Thyroid gland (tissue), 4 donors: ENCODE data around the gene KIAA1549. TPM values are rescaled to one million over a fixed set of nuclear protein-coding genes. Genes with fewer than 3 reads are reported as not detected.

Experiments used
- DNase-seq, 2 donors: peaks; one replicate each; pipeline ENCODE4 v3.0.0-alpha.2; 2019
- H3K27ac ChIP-seq, 3 donors: fragments of 200-600 bp; sonication (generic); 1 replicate in 2 of 3; 2 replicates in 1 of 3; pipeline ENCODE4 v1.5.1; 2016 to 2019; ENCODE audit warnings: mild to moderate bottlenecking in 1 of 3, moderate library complexity in 1 of 3
- H3K27me3 ChIP-seq: fragments of 200-600 bp; sonication (generic); one replicate; pipeline ENCODE4 v1.5.1; 2019
- H3K36me3 ChIP-seq, 2 donors: fragments of 200-600 bp; sonication (generic); one replicate each; pipeline ENCODE4 v1.5.1; 2016 to 2019
- H3K4me1 ChIP-seq, 2 donors: fragments of 200-600 bp; sonication (generic); one replicate each; pipeline ENCODE4 v1.5.1; 2017 to 2019
- H3K4me3 ChIP-seq, 3 donors: fragments of 200-600 bp; sonication (generic); replicated peaks in 1 of 3; 1 replicate in 2 of 3; 2 replicates in 1 of 3; pipeline ENCODE4 v1.5.1; 2016; ENCODE audit warnings: mild to moderate bottlenecking in 1 of 3
- H3K9me3 ChIP-seq: fragments of 200-600 bp; sonication (generic); one replicate; pipeline ENCODE4 v1.5.1; 2017
- POLR2A ChIP-seq, 2 donors: fragments of 450-650 bp; IDR thresholded peaks; one replicate each; pipeline ENCODE4 v1.6.1; 2017; ENCODE audit warnings: antibody characterized with exemption in 2 of 2, mild to moderate bottlenecking in 2 of 2, moderate library complexity in 1 of 2
- WGBS, 2 donors: methylation state at CpG; one replicate each; pipeline ENCODE4 v1.1.5; 2017; 5-methylcytosine and 5-hydroxymethylcytosine counted together
- intact Hi-C: fragments of 100-400 bp; cut with DNase I; formaldehyde crosslinking; loops from one replicate; pipeline ENCODE4 v1.15.1; 2023
- total RNA-seq, 4 donors: library from RNA; depleted of rRNA; stranded (reverse); fragments of >200 nt; gene quantifications; one replicate each; pipeline ENCODE4 v1.2.3, GENCODE V29; 2016
- TF ChIP-seq, protein P1 (sequence below), 6 experiments: fragments of 200-600 bp in 3 of 6; fragments of 450-650 bp in 3 of 6; sonication (generic) in 3 of 6; IDR thresholded peaks; one replicate each; pipeline ENCODE4 v1.5.1; 2016 to 2019; ENCODE audit warnings: antibody characterized with exemption in 6 of 6, mild to moderate bottlenecking in 2 of 6, inconsistent platforms in 1 of 6, moderate library complexity in 1 of 6

KIAA1549 gene
- total RNA-seq, 4 donors from 2014 or later, result 1.2 to 3.9 (median 2.6) TPM

DNA sequence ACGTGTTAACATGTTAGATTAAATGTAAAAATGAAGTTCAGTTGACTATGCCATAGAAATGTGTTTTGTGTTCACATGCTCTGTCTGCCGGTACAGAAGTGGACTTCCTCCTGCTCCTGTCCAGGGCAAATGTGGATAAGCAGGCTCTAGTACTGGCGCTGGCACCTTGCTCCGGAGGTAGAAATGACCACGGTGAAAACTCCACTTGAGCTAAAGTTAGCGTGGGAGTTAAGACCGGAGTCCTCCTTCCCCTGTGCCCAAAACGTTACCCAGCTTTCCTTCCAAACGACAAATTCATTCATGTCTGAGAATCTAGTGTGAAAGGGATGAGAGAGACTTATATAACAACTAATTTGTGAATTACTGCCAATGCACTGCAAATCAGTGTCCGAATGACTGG lies 148.2 kb downstream of the KIAA1549 start:
- no peaks in the 10 kb centered on the region for H3K36me3 ChIP-seq
- no peak overlapping the region for H3K27ac ChIP-seq
- H3K9me3 ChIP-seq, result no peaks in the 10 kb centered on the region
- H3K4me1 ChIP-seq, result no peaks in the 10 kb centered on the region
- no peak overlapping the region for H3K4me3 ChIP-seq
- intact Hi-C loops, result no loop called here
- no peak for TF ChIP-seq POLR2A (IDR thresholded peaks at IDR 0.05)
- TF ChIP-seq, protein P1, sequence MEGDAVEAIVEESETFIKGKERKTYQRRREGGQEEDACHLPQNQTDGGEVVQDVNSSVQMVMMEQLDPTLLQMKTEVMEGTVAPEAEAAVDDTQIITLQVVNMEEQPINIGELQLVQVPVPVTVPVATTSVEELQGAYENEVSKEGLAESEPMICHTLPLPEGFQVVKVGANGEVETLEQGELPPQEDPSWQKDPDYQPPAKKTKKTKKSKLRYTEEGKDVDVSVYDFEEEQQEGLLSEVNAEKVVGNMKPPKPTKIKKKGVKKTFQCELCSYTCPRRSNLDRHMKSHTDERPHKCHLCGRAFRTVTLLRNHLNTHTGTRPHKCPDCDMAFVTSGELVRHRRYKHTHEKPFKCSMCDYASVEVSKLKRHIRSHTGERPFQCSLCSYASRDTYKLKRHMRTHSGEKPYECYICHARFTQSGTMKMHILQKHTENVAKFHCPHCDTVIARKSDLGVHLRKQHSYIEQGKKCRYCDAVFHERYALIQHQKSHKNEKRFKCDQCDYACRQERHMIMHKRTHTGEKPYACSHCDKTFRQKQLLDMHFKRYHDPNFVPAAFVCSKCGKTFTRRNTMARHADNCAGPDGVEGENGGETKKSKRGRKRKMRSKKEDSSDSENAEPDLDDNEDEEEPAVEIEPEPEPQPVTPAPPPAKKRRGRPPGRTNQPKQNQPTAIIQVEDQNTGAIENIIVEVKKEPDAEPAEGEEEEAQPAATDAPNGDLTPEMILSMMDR (IDR thresholded peaks at IDR 0.05), result no peak
- no peaks in the 10 kb centered on the region for H3K27me3 ChIP-seq
- WGBS, 2 donors, result 90 to 92% methylated on average over 10 of the region's 10 CpGs
- no peak for DNase-seq

DNA sequence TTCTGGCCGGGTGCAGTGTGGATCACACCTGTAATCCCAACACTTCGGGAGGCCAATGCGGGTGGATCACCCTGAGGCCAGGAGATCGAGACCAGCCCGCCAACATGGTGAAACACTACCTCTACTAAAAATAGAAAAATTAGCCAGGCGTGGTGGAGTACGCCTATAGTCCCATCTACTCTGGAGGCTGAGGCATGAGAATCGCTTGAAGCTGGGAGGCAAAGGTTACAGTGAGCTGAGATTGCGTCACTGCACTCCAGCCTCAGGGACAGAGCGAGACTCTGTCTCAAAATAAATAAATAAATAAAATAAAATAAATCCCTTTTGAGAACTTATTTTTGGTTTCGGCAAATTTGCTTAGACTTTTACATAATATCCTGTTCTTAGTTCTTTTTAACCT lies 151.9 kb downstream of the KIAA1549 start:
- Histone ChIP-seq H3K4me3 (no peak overlapping the region), H3K27ac (no peak overlapping the region), H3K27me3 (no peaks in the 10 kb centered on the region), H3K36me3 (no peaks in the 10 kb centered on the region), H3K4me1 (no peaks in the 10 kb centered on the region), H3K9me3 (no peaks in the 10 kb centered on the region)
- no peak for DNase-seq
- intact Hi-C loops, result no loop called here
- TF ChIP-seq, protein P1 (IDR thresholded peaks at IDR 0.05), result no peak
- no peak for TF ChIP-seq POLR2A (IDR thresholded peaks at IDR 0.05)
- 89 to 90% methylated on average over 11 of the region's 11 CpGs for WGBS, 2 donors

DNA sequence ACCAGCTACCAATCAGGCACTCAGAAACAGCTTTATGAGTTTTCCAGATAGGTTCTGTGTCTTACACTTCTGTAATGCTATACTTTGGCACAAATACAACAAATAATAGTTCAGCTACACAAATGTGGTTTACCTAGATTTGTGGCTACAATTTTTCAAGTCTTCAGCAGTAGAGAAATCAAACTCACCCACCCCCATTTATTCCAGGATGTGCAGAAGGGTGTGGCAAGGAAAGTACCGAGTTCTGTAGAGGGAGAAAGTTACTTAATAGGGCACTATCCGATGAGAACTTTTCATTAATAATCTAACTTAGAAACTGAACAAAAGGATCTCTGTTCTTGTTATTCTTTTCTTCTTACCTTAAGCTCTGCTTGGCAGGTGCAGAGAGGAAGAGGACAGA lies 152.9 kb downstream of the KIAA1549 start:
- Histone ChIP-seq H3K9me3 (no peaks in the 10 kb centered on the region), H3K4me3 (no peak overlapping the region), H3K27ac (no peak overlapping the region), H3K4me1 (no peaks in the 10 kb centered on the region), H3K27me3 (no peaks in the 10 kb centered on the region), H3K36me3 (no peaks in the 10 kb centered on the region)
- 66 to 76% methylated on average over 2 of the region's 2 CpGs for WGBS, 2 donors
- TF ChIP-seq POLR2A (IDR thresholded peaks at IDR 0.05), result no peak
- TF ChIP-seq, protein P1 (IDR thresholded peaks at IDR 0.05), result no peak
- intact Hi-C loops, result no loop called here
- DNase-seq, result no peak

DNA sequence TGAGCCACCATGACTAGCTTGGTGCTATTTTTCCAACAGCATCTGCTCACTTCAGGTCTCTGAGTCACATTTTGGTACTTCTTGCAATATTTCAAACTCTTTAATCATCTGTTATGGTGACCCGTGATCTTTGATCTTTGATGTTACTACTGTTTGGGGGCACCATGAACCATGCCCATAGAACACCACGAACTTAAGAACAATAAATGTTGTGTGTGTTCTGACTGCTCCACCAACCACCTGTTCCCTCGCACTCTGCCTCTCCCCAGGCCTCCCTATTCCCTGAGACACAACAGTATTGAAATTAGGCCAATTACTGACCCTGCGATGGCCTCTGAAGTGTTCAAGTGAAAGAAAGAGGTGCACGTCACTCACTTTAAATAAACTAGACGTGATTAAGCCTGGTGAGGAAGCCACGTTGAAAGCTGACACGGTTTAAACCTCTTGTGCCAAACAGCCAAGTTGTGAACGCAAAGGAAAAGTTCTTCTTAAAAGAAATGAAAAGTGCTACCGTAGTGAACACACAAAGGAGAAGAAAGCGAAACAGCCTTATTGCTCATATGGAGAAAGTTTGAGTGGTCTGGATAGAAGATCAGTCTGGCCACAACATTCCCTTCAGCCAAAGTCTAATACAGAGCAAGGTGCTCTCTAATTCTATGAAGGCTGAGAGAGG lies 156.0 kb downstream of the KIAA1549 start:
- Histone ChIP-seq H3K27ac (no peak overlapping the region), H3K27me3 (no peaks in the 10 kb centered on the region), H3K36me3 (no peaks in the 10 kb centered on the region), H3K4me3 (no peak overlapping the region), H3K4me1 (no peaks in the 10 kb centered on the region), H3K9me3 (no peaks in the 10 kb centered on the region)
- 72 to 81% methylated on average over 11 of the region's 11 CpGs for WGBS, 2 donors
- no peak for DNase-seq
- TF ChIP-seq POLR2A (IDR thresholded peaks at IDR 0.05), result no peak
- intact Hi-C loops, result no loop called here

DNA sequence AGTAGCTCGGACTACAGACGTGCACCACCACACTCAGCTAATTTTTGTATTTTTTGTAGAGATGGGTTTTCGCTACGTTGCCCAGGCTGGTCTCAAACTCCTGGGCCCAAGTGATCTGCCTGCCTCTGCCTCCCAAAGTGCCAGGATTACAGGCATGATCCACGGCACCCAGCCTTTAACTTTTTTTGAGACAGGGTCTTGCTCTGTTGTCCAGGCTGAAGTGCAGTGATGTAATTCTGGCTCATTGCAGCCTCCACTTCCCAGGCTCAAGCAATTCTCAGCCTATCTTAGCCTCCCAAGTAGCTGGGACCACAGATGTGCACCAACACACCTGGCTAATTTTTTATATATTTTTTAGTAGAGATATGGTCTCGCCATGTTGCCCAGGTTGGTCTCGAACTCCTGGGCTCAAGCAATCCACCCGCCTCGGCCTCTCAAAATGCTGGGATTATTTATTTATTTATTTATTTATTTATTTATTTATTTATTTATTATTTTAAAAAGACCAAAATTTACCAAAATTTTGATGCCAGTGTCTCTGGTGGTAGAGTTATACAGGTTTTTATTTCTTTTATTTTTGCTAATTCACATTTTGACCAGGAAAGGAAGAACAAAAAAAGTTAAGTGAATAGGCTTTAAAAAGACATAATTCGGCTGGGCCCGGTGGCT lies 158.2 kb downstream of the KIAA1549 start:
- WGBS, 2 donors, result 96% methylated on average over 11 of the region's 11 CpGs
- intact Hi-C loops, result no loop called here
- H3K4me1 ChIP-seq, result no peaks in the 10 kb centered on the region
- H3K27ac ChIP-seq, result no peak overlapping the region
- no peak overlapping the region for H3K4me3 ChIP-seq
- TF ChIP-seq, protein P1 (IDR thresholded peaks at IDR 0.05), result no peak
- no peak for TF ChIP-seq POLR2A (IDR thresholded peaks at IDR 0.05)
- DNase-seq, result no peak
- no peaks in the 10 kb centered on the region for H3K9me3 ChIP-seq
- H3K27me3 ChIP-seq, result no peaks in the 10 kb centered on the region
- no peaks in the 10 kb centered on the region for H3K36me3 ChIP-seq
